Measurements from ENCODE around the gene FMNL2. TPM values are rescaled to one million over a fixed set of nuclear protein-coding genes. Genes with fewer than 3 reads are reported as not detected.

FMNL2 gene
- total RNA-seq, 1 experiment from 2014 or later, result 33.6 TPM

DNA sequence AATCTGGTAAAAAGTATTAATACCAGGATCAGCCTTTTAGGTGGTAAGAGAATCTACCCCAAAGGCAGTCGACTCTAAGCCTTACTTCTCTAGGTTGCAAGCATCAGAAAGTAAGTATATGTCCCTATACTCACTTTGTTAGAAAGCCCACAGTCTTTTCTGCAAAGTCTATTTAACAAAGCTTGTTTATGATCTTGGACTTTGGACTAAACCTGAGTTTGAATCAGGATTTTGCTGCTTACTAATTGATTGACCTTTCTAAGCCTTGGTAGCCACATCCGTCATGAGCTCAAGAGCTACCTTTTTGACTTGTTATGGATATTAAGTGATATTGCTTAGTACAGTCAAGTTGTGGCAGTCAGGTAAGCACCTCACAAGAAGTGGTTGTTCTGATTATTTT is 18.4 kb downstream of the FMNL2 start:
- H3K36me3 ChIP-seq (ENCODE audit: control insufficient read depth, insufficient read depth, low read length), result no peaks in the 10 kb centered on the region
- H3K4me1 ChIP-seq (ENCODE audit: control insufficient read depth, insufficient read depth, low read length), result no peaks in the 10 kb centered on the region; the same call in 1 of the 2 replicates
- intact Hi-C loops (cut with micrococcal nuclease; ENCODE audit: unreplicated experiment) (no loop called here), in situ Hi-C loops (cut with HindIII; ENCODE audit: low pct_unique_long_range_greater_than_20kb, low sequenced_read_pairs) (no loop called here)
- TF ChIP-seq, protein P1, sequence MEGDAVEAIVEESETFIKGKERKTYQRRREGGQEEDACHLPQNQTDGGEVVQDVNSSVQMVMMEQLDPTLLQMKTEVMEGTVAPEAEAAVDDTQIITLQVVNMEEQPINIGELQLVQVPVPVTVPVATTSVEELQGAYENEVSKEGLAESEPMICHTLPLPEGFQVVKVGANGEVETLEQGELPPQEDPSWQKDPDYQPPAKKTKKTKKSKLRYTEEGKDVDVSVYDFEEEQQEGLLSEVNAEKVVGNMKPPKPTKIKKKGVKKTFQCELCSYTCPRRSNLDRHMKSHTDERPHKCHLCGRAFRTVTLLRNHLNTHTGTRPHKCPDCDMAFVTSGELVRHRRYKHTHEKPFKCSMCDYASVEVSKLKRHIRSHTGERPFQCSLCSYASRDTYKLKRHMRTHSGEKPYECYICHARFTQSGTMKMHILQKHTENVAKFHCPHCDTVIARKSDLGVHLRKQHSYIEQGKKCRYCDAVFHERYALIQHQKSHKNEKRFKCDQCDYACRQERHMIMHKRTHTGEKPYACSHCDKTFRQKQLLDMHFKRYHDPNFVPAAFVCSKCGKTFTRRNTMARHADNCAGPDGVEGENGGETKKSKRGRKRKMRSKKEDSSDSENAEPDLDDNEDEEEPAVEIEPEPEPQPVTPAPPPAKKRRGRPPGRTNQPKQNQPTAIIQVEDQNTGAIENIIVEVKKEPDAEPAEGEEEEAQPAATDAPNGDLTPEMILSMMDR (IDR thresholded peaks at IDR 0.05), result no peak
- TF ChIP-seq, protein P2, sequence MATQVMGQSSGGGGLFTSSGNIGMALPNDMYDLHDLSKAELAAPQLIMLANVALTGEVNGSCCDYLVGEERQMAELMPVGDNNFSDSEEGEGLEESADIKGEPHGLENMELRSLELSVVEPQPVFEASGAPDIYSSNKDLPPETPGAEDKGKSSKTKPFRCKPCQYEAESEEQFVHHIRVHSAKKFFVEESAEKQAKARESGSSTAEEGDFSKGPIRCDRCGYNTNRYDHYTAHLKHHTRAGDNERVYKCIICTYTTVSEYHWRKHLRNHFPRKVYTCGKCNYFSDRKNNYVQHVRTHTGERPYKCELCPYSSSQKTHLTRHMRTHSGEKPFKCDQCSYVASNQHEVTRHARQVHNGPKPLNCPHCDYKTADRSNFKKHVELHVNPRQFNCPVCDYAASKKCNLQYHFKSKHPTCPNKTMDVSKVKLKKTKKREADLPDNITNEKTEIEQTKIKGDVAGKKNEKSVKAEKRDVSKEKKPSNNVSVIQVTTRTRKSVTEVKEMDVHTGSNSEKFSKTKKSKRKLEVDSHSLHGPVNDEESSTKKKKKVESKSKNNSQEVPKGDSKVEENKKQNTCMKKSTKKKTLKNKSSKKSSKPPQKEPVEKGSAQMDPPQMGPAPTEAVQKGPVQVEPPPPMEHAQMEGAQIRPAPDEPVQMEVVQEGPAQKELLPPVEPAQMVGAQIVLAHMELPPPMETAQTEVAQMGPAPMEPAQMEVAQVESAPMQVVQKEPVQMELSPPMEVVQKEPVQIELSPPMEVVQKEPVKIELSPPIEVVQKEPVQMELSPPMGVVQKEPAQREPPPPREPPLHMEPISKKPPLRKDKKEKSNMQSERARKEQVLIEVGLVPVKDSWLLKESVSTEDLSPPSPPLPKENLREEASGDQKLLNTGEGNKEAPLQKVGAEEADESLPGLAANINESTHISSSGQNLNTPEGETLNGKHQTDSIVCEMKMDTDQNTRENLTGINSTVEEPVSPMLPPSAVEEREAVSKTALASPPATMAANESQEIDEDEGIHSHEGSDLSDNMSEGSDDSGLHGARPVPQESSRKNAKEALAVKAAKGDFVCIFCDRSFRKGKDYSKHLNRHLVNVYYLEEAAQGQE (IDR thresholded peaks at IDR 0.05; ENCODE audit: insufficient read depth in 1 of 2, low read depth in 2 of 2, low read length in 1 of 2), result no peak
- TF ChIP-seq POLR2AphosphoS5 (IDR thresholded peaks at IDR 0.05; ENCODE audit: low read depth, low read length) (no peak), SIN3A (IDR thresholded peaks at IDR 0.05; ENCODE audit: borderline replicate concordance, insufficient read depth, low read depth, low read length) (no peak), TCF7L2 (IDR thresholded peaks at IDR 0.05; ENCODE audit: low read depth, low read length) (no peak)
- no peaks in the 10 kb centered on the region for H3K27me3 ChIP-seq (ENCODE audit: control insufficient read depth, insufficient read depth, low read length)
- H3K9me3 ChIP-seq (ENCODE audit: control insufficient read depth, insufficient read depth, low read depth, low read length), result no peaks in the 10 kb centered on the region
- ATAC-seq (no peak), DNase-seq (ENCODE audit: low read depth, low spot score) (no peak)
- POLR2A ChIA-PET, result no interaction called here
- no peak overlapping the region for H3K4me3 ChIP-seq (ENCODE audit: low read depth in 2 of 2, low read length in 2 of 2)
- no TSS peak for BruUV-seq (replicated peaks)
- CTCF ChIA-PET, result no interaction called here
- no peak overlapping the region for H3K27ac ChIP-seq (ENCODE audit: low read length)

DNA sequence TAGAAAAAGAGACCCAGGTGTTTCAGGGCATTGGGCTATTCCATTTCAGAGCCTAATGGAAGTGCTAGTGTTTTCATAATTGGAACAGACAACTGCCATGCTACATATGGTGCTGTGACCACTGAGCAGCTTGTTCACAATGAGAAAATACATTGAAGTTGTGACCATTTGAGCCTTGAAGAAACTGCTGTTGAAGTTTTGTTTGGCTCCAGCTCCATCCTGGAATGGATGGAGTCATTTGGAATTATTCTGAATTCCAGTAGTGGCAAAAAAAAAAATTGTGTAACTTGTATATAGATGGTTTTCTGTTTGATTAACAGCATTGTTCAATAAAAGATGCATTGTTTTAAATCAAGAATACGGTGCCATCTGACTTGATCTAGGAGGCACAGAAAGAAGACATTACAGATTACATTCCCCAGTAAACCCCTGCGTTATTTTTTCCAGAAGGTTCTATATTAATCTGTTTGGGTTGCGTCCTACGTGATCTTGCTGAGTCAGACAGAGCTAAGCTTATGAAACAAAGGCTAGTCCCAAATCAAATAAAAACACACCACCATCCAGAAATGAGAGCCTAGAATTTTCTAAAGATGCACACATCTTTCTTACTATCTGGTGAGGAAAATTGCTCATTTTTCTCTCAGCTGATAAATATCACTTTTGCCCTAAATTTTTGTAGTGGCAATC is 19.2 kb downstream of the FMNL2 start:
- no peaks in the 10 kb centered on the region for H3K36me3 ChIP-seq (ENCODE audit: control insufficient read depth, insufficient read depth, low read length)
- CTCF ChIA-PET, result no interaction called here
- TF ChIP-seq, protein P1 (IDR thresholded peaks at IDR 0.05), result no peak
- TF ChIP-seq POLR2AphosphoS5 (IDR thresholded peaks at IDR 0.05; ENCODE audit: low read depth, low read length) (no peak), TCF7L2 (IDR thresholded peaks at IDR 0.05; ENCODE audit: low read depth, low read length) (no peak), SIN3A (IDR thresholded peaks at IDR 0.05; ENCODE audit: borderline replicate concordance, insufficient read depth, low read depth, low read length) (no peak)
- TF ChIP-seq, protein P2 (IDR thresholded peaks at IDR 0.05; ENCODE audit: insufficient read depth in 1 of 2, low read depth in 2 of 2, low read length in 1 of 2), result no peak
- no peak for DNase-seq (ENCODE audit: low read depth, low spot score)
- no peak overlapping the region for H3K27ac ChIP-seq (ENCODE audit: low read length)
- H3K4me1 ChIP-seq (ENCODE audit: control insufficient read depth, insufficient read depth, low read length), result no peaks in the 10 kb centered on the region; the same call in 1 of the 2 replicates
- no peaks in the 10 kb centered on the region for H3K27me3 ChIP-seq (ENCODE audit: control insufficient read depth, insufficient read depth, low read length)
- intact Hi-C loops (cut with micrococcal nuclease; ENCODE audit: unreplicated experiment) (no loop called here), in situ Hi-C loops (cut with HindIII; ENCODE audit: low pct_unique_long_range_greater_than_20kb, low sequenced_read_pairs) (no loop called here)
- no peak overlapping the region for H3K4me3 ChIP-seq (ENCODE audit: low read depth in 2 of 2, low read length in 2 of 2)
- no TSS peak for BruUV-seq (replicated peaks)
- POLR2A ChIA-PET, result interaction anchor here (0.5 kb wide), 1 partner anchor 148 kb away, joined by 3 read pairs; no protein-coding TSS in a partner anchor
- H3K9me3 ChIP-seq (ENCODE audit: control insufficient read depth, insufficient read depth, low read depth, low read length), result no peaks in the 10 kb centered on the region
- ATAC-seq, result no peak

All from Panc1 (cell line).